Left lung (tissue), 10 donors: Measurements from ENCODE around the gene NYNRIN. TPM values are rescaled to one million over a fixed set of nuclear protein-coding genes. Genes with fewer than 3 reads are reported as not detected.

Source experiments
- ATAC-seq: fragments of 200-7000 bp; cut with Tn5 transposase; one replicate; pipeline ENCODE4 v1.9.1; 2020; ENCODE audit warnings: moderate library complexity
- DNase-seq, 4 donors: peaks; one replicate each; pipeline ENCODE4 v3.0.0-alpha.2; 2013 to 2020
- H3K27ac ChIP-seq, 2 donors: fragments of 200-600 bp; sonication (generic) in 1 of 2; one replicate each; pipeline versions ENCODE4 v1.5.0 to v1.8.0; 2020 to 2021
- H3K27me3 ChIP-seq, 2 donors: fragments of 200-600 bp; sonication (generic) in 1 of 2; one replicate each; pipeline versions ENCODE4 v1.5.0 to v1.8.0; 2020 to 2021
- H3K36me3 ChIP-seq, 2 donors: fragments of 200-600 bp; sonication (generic) in 1 of 2; one replicate each; pipeline versions ENCODE4 v1.5.0 to v1.8.0; 2020 to 2021
- H3K4me1 ChIP-seq, 2 donors: fragments of 200-600 bp; one replicate each; pipeline ENCODE4 v1.8.0; 2021
- H3K4me3 ChIP-seq, 2 donors: fragments of 200-600 bp; sonication (generic) in 1 of 2; one replicate each; pipeline versions ENCODE4 v1.5.0 to v1.8.0; 2020 to 2021; ENCODE audit warnings: mild to moderate bottlenecking in 1 of 2
- H3K9me3 ChIP-seq, 2 donors: fragments of 200-600 bp; sonication (generic) in 1 of 2; one replicate each; pipeline versions ENCODE4 v1.5.0 to v1.8.0; 2020 to 2021
- intact Hi-C, 2 donors: fragments of 100-400 bp; cut with DNase I; formaldehyde crosslinking; loops; one replicate each; pipeline versions ENCODE4 v1.11.2 to v1.14.2; 2022
- polyA plus RNA-seq, 6 donors: library from polyadenylated mRNA; unstranded; fragments of 120-200 nt; gene quantifications; one replicate each; pipeline ENCODE4 v1.2.1, GENCODE V29; 2013; ENCODE audit not compliant: insufficient read length in 6 of 6
- total RNA-seq, 2 donors: library from RNA; stranded (reverse); fragmentation: NEBNext Ultra II Directional; extraction: Animal tissue kit (Norgen Biotek cat#: 25700); gene quantifications; one replicate each; pipeline ENCODE4 v1.2.1, GENCODE V29; 2021
- TF ChIP-seq, protein P1 (sequence below), 2 donors: fragments of 200-600 bp; sonication (generic) in 1 of 2; IDR thresholded peaks; one replicate each; pipeline versions ENCODE4 v1.5.0 to v1.8.0; 2021; ENCODE audit warnings: antibody characterized with exemption in 2 of 2
- donor health status: DM: no; HTN: yes; CAD: no.
- donor health status: DM: no; HTN: no; CAD: no.

Gene NYNRIN
- total and polyA plus RNA-seq, 8 donors: 16.2 to 120 (median 91.9) TPM

DNA sequence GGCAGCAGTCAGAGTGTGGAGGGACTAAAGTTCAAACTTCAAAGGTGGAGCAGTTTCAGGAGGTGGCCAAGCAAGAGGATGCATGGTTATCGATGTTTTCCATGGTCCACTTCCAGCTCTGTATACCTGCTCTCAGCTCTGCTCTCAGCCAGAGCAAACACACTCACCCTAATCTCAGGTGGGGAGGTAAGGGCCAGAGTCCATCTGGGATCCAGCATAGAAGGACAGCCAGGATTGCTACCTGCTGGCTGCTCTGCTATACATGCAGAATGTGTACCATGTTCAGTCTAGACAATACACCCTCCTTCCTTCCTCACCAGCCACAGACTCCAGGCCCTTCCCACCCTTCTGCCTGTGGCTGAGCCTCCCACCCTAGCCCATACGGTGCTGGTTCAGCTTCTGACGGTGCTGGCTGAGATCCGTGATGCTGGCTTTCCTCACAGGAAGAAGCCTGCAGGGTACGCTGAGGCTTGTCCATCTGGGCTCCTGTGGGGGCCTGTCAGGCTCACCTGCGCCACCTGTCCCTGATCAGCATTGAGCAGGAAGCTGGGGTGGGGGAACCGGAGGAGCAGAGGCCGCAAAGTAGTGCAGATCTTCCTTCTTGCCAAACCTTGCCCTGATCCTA is 28.2 kb downstream of the NYNRIN start:
- no peak overlapping the region for H3K4me3 ChIP-seq
- no peak overlapping the region for H3K27ac ChIP-seq
- DNase-seq (no peak), ATAC-seq (no peak)
- intact Hi-C loops: no loop called here
- TF ChIP-seq, protein P1, sequence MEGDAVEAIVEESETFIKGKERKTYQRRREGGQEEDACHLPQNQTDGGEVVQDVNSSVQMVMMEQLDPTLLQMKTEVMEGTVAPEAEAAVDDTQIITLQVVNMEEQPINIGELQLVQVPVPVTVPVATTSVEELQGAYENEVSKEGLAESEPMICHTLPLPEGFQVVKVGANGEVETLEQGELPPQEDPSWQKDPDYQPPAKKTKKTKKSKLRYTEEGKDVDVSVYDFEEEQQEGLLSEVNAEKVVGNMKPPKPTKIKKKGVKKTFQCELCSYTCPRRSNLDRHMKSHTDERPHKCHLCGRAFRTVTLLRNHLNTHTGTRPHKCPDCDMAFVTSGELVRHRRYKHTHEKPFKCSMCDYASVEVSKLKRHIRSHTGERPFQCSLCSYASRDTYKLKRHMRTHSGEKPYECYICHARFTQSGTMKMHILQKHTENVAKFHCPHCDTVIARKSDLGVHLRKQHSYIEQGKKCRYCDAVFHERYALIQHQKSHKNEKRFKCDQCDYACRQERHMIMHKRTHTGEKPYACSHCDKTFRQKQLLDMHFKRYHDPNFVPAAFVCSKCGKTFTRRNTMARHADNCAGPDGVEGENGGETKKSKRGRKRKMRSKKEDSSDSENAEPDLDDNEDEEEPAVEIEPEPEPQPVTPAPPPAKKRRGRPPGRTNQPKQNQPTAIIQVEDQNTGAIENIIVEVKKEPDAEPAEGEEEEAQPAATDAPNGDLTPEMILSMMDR (IDR thresholded peaks at IDR 0.05): no peak
- H3K9me3 ChIP-seq: no peaks in the 10 kb centered on the region
- no peaks in the 10 kb centered on the region for H3K27me3 ChIP-seq
- H3K4me1 ChIP-seq: peaks cover 22 to 53% of the 10 kb centered on the region in 2 donors
- peaks cover 0 to 1% of the 10 kb centered on the region in 2 donors for H3K36me3 ChIP-seq

GRCh38 chr14:24427537-24428508 is 29.0 kb downstream of the NYNRIN start:
- no peak for DNase-seq
- Histone ChIP-seq H3K4me1 (peaks cover 23 to 58% of the 10 kb centered on the region in 2 donors), H3K27me3 (no peaks in the 10 kb centered on the region), H3K9me3 (no peaks in the 10 kb centered on the region), H3K4me3 (no peak overlapping the region), H3K36me3 (peaks cover 0 to 9% of the 10 kb centered on the region in 2 donors), H3K27ac (no peak overlapping the region)
- intact Hi-C loops: no loop called here
- ATAC-seq: no peak
- TF ChIP-seq, protein P1 (IDR thresholded peaks at IDR 0.05): no peak

GRCh38 chr14:24428628-24429394 is 30.0 kb downstream of the NYNRIN start:
- intact Hi-C loops: no loop called here
- Histone ChIP-seq H3K27ac (peak overlapping the region; percentile 96 to 97), H3K4me3 (peak overlapping the region in 1 of 2 donors; percentile 90), H3K27me3 (no peaks in the 10 kb centered on the region), H3K9me3 (no peaks in the 10 kb centered on the region), H3K36me3 (peaks cover 0 to 19% of the 10 kb centered on the region in 2 donors), H3K4me1 (peaks cover 23 to 59% of the 10 kb centered on the region in 2 donors)
- TF ChIP-seq, protein P1 (IDR thresholded peaks at IDR 0.05): no peak
- DNase-seq (peak in 1 of 4 donors; percentile 67), ATAC-seq (no peak)

DNA sequence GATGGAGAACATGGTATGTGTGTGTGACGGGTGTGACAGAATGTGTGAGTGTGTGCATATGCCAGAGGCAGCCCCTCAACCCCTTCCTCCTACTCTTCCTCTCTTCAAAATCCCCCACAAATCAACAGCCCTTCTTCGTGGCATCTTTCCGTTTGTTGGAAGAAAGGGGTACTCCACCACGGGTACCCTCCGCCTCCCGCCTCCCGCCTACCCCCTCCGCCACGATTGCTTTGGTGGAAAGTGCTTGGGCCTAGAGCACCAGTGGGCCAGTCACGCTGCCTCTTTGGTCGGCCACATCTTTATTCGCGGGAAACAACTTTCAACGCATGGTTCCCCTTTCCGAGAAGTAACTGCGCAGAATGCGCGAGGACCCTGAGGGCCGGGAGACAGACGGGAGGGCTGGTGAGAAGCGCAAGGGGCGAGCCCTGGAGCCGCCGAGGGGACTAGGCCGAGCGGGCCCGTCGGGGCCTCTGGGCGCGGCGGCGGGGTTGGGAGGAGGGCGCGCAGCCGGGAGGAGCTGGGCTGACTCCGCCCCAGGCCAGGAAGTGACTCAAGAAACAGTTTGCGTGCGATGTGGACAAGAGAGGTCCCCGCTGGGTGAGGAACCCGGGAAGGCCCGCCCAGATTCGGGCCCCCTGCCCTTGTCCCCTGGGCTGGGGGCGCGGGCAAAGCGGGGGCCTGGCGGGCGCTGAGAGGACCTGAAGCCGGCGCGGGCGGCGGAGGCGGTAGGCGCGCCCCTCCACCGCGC is 30.8 kb downstream of the NYNRIN start, which contains the start of the genes CBLN3 and KHNYN:
TSS of gene CBLN3 (minus strand) at position 274 of the 748 bp plus-strand sequence. CDS start 614 bp downstream, outside the sequence.
TSS of gene KHNYN (plus strand) at position 560 of the 748 bp plus-strand sequence. CDS start 777 bp downstream, outside the sequence.
- peak within 1 kb of the TSS; percentile 83 to 90 for H3K4me3 ChIP-seq
- no peaks in the 10 kb centered on the region for H3K9me3 ChIP-seq
- peaks cover 0 to 26% of the 10 kb centered on the region in 2 donors for H3K36me3 ChIP-seq
- peak within 1 kb of the TSS; percentile 96 to 97 for H3K27ac ChIP-seq
- TF ChIP-seq, protein P1 (IDR thresholded peaks at IDR 0.05): no peak
- peak; percentile 86 for ATAC-seq
- peaks cover 23 to 56% of the 10 kb centered on the region in 2 donors for H3K4me1 ChIP-seq
- peak; percentile 90 to 97 (median 94) for DNase-seq
- intact Hi-C loops: loop anchor here (5.0 to 10.0 kb wide), 3 partner anchors 62 to 97 kb away; partner anchors contain the start of genes ADCY4 (in 1 of the 2), NFATC4 (in 1 of the 2) and RIPK3 (in 1 of the 2)
- H3K27me3 ChIP-seq: no peaks in the 10 kb centered on the region
